Uterus (tissue), 2 donors: ENCODE results near the gene ZNF385C.

Experiments
- CTCF ChIP-seq, 4 experiments: fragments of 200-600 bp in 2 of 4; fragments of 450-650 bp in 2 of 4; sonication (generic) in 2 of 4; IDR thresholded peaks; one replicate each; pipeline ENCODE4 v1.5.1; 2016 to 2019; ENCODE audit warnings: antibody characterized with exemption in 4 of 4, mild to moderate bottlenecking in 2 of 4, moderate library complexity in 1 of 4
- POLR2A ChIP-seq, 2 donors: fragments of 450-650 bp; IDR thresholded peaks; one replicate each; pipeline ENCODE4 v1.6.1; 2016; ENCODE audit warnings: antibody characterized with exemption in 2 of 2, mild to moderate bottlenecking in 1 of 2, moderate library complexity in 1 of 2

GRCh38 chr17:41982026-41982760 is 116.1 kb downstream of the ZNF385C start:
- TF ChIP-seq CTCF (IDR thresholded peaks at IDR 0.05) (no peak), POLR2A (IDR thresholded peaks at IDR 0.05) (no peak)
